Measurements from ENCODE around the gene ALB.

DNA sequence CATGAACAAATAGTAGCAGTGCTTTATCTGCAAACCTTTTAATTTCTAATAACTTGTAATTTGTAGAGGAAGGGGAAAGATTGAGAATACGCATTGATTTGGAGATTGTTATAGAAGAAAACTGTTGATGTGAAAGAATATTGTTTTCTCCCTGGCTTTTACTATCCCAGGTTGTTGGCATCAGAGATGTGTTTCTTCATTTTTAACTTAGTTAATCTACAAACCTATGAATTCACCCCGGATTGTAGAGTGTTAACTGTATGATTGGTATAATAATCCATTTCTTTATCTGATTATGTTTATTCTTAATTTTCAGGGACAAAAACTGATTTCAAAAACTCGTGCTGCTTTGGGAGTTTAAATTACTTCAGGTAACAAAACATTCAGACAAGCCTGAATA, 50.8 kb downstream of the ALB start:
- TF ChIP-seq, protein P1, sequence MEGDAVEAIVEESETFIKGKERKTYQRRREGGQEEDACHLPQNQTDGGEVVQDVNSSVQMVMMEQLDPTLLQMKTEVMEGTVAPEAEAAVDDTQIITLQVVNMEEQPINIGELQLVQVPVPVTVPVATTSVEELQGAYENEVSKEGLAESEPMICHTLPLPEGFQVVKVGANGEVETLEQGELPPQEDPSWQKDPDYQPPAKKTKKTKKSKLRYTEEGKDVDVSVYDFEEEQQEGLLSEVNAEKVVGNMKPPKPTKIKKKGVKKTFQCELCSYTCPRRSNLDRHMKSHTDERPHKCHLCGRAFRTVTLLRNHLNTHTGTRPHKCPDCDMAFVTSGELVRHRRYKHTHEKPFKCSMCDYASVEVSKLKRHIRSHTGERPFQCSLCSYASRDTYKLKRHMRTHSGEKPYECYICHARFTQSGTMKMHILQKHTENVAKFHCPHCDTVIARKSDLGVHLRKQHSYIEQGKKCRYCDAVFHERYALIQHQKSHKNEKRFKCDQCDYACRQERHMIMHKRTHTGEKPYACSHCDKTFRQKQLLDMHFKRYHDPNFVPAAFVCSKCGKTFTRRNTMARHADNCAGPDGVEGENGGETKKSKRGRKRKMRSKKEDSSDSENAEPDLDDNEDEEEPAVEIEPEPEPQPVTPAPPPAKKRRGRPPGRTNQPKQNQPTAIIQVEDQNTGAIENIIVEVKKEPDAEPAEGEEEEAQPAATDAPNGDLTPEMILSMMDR (IDR thresholded peaks at IDR 0.05): no peak
- TF ChIP-seq POLR2A (IDR thresholded peaks at IDR 0.05): no peak

Measured in thyroid gland (tissue), 4 donors.